Left lobe of liver (tissue), 2 donors: ENCODE measurements around the gene VMAC. TPM values are rescaled to one million over a fixed set of nuclear protein-coding genes. Genes with fewer than 3 reads are reported as not detected.

Experiments
- ATAC-seq: fragments of 200-7000 bp; cut with Tn5 transposase; one replicate; pipeline ENCODE4 v1.9.1; 2020; ENCODE audit warnings: mild to moderate bottlenecking, moderate library complexity
- DNase-seq: peaks from one replicate; pipeline ENCODE4 v3.0.0-alpha.2; 2020; ENCODE audit warnings: low spot score
- total RNA-seq: library from RNA; stranded (reverse); gene quantifications from one replicate; pipeline ENCODE4 v1.2.1, GENCODE V29; 2021
- donor health status: DM: no; HTN: no; CAD: no; lungs with moderate emphysema.
- donor health status: DM: no; HTN: yes; CAD: no.

Gene VMAC
- total RNA-seq, 1 donor from 2014 or later, result 3.9 TPM

DNA sequence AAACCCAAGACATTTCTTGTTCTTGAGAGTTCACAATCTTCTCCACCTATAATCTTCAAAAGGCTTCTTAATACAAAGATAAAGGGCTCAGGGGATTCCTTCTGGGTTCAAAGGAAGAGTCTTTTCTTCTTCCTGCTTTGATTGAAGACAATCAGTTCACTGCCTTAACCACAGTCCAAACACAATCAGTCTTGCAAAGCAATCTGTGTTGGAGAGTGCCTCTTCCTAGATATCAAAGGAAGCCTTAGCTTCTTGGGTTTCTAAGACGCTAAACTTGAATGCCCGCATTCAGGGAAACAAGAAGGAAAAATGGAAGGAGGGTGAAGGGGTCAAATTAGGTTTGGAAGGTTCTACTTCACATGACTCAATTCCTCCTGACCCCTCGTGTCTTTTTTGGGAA, 46.1 kb downstream of the VMAC start:
- DNase-seq (no peak), ATAC-seq (no peak)

DNA sequence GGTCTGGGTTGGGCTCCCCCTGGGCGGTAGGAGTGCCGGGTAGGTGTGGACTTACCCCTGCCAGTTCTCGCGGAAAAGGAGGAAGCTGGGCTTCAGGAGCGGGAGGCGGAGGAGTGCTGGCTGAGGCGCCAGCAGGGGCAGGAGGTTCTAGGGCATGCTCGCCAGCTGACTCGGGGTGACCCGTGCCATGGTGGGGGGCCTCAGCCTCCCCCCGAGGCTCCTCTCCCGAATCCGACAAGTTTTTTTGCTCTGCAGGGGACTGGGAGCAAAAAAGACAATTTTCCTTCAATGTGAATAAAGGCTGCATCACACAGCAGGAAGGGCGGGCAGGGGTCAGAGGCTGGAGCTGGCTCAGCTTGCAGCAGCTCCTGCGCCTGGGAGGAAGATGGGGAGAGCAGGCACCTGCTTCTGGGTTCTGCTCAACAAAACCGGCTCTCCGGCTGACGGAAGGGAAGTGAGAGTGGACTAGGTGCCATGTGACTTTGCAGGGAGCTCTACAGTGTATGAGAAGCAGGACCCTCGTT, 46.7 kb downstream of the VMAC start:
- ATAC-seq, result no peak
- no peak for DNase-seq

DNA sequence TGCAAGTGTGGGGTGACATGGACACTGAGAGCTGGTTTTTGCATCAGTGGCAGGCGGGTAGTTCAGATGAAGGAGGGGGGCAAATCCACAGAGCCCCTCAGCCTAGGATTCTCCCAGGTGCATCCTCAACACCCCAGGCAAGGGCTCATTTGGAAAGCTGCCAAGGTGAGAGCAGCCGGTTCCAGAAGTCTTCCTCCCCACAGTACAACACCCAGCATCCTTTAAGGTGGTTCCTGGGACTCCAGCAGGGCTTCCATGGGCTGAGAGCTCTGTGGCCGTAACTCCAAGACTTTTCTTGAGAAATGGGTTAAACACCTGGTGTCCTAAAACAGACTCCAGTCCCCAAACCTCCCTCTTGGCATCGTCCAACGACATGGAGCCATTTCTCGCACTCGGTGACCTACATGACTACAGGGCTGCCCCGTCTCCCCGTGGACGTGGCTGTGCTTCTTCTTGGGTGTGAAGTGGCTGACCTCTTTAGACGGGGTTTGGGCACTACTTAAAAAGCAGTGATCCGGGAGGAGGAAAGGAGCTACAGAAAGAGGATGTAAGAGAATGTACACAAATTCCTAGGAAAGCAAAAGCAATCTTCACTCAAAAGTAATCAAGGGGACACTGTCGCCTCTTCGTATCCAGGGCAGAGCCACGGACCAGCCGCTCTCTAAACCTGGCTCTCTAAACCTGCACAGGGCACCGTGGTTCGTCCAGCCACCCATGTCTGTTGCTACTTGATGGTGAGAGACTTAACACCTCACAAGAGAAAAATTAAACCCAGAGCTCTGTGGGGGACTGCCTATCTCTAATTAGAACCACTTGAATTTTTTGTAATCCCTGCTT, 47.7 kb downstream of the VMAC start:
- ATAC-seq (no peak), DNase-seq (no peak)

DNA sequence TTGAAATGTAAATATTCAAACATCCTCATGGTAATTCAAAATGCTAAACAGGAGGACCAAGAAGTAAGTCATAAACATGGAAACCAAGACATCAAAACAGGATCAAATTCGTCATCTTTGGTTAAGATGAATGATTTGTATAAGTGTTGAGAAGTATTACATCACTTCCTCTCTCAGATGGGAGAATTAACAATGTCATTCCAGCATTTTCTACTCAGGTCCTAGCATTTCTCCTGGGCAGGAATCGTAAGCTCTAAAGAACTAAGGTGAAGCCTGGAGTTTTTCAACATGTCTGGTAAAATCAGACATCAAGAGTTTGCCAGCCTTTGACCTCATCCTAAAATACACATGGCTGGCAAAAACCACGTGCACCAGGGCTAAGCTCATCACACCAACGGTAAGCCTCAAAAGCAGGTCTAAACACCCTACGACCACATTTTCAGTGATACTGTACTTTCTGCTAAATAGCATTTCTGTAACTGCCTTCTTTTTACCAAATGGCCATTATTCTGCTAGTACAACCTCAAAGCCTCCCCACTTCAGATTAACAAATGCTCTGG, 48.4 kb downstream of the VMAC start:
- DNase-seq (no peak), ATAC-seq (no peak)

DNA sequence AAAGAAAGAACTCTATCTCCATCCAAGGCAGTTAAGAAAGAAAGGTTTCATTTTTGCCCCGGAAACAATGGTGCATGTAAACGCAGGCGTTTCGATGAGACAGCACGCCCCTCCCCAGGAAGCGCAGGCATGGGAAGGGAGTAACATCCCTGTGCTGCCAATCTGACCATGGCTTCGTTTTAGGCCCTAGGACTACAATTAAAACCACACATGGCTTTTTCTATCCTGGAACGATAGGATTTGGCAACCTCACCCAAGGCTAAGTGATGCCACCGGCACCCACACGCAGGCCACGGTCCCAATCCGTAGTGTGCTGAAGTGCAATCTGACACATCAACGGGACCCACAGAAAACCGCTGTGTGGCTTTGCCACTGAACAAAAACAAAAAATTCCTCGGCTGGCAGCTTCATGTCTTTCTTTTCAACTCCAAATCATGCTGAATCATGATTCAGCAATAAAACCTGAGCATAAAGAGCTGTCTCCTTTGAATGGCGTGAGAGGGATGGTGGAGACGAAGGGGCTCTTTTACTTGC, 49.1 kb downstream of the VMAC start:
- DNase-seq (no peak), ATAC-seq (no peak)

DNA sequence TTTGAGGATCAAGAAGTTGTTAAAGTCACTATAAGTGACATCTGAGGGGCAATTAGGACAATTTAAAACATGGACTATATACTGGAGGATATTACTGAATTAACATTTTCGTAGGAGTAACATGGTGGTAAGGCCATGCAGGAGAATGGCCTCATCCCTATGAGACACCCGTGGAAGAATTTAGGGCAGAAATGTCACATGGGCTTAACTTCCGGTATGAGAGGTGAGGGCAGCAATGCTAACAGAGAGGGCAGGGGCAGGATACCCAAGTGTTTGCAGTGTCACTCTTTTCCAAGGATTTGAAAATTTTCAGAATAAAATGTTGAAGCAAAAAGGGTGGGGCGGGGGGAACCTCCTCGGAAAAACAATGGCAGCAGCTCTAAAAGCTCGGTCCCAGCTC, 49.6 kb downstream of the VMAC start:
- no peak for ATAC-seq
- DNase-seq, result no peak

DNA sequence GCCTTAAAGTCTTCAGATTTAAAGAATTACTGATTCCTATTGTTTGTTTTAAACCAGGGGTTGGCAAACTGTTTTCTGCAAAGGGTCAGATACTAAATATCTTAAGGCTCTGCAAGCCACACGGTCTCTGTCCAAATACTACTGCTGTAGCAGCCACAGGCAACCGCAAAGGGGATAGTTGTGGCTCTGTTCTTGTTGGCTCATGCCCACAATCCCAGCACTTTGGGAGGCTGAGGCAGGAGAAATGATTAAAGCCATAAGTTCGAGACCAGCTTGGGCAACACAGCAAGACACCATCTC, 50.9 kb downstream of the VMAC start:
- DNase-seq (no peak), ATAC-seq (no peak)

DNA sequence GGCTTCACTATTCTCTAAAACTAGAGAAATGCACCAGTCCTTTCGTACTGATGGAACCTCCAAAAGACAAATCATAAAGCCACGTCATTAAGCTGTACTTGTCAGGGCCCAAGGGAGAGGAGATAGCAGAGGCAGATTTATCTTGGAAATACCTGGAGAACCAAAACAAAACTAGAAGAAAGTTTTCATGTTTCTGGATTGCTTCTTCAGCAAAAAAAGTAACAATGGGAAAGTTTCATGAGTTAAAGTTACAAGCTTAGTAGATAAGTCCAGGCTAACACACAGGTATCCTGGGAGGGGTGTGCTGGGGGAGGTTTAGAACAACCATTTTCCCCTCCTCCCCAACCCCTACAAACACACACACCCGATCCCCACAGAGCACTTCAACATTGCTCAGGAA, 51.7 kb downstream of the VMAC start:
- no peak for DNase-seq
- ATAC-seq, result no peak

DNA sequence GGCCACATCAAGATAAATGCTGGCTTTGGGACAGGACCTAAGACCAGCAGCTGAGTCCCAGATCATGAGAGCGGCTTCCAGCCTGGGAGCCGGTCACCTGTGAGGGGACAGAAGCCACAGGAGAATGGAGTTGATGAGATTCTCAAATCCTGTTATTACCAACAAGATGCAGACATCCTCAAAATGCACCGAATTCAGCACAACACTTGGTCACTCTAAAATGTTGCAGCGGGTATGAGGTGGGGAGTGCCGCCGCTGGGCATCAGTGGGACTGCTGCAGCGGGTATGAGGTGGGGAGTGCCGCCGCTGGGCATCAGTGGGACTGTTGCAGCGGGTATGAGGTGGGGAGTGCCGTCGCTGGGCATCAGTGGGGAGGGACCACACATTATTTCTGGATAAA, 52.1 kb downstream of the VMAC start:
- no peak for DNase-seq
- no peak for ATAC-seq

DNA sequence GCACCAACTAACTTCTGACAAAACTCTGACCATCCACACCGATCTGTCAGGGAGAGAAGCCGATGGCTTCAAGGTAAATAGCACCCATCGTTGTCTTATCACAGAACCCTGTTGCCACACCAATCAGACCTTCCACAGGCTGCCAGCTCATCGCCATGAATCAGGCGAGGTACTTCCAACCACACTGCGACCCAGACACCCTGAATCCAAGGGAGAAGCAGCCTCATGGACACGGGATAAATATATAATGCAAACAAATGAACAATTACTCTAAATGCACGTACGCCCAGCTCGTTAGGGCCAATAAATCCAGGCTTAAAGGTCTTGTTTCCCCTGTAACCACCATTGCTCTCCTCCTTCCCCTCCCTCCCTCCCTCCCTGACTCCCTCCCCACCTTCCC, 52.5 kb downstream of the VMAC start:
- ATAC-seq (no peak), DNase-seq (no peak)

DNA sequence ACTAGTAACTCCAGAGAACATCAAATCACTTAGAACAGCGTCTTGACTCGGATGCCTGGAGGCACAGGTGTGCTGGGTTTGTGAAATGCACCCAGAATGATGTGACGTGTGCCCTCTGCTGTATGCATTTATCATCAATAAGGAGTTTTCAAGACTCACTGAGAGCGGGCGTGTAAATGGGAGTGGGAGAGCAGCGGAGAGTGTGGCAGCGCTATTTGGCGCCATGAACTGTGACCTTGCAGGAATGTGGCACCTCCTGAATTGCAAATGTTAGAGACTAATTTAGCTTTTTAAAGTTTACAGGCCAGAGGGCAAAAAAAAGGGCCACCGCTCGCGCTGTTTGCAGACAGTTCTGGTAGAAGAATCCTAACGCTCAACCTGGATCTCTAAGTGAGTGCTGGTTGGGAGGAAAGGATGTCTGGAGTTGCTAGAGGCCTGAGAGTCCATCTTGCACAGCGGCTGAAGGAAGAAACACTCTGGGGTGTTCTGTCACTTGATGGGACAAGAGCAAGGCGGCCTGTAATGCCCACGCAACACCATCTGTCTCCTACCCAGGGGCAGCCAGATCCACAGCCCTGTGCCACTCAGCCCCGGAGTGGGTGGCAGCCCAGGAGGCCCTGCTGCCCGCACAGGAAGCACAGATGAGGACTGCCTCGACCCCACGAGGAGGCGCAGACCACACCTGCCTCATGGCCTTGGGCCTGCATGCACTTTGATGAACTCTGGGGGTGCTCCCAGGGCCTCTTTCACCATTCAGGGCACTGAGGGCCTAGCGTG, 53.6 kb downstream of the VMAC start:
- ATAC-seq (no peak), DNase-seq (no peak)

DNA sequence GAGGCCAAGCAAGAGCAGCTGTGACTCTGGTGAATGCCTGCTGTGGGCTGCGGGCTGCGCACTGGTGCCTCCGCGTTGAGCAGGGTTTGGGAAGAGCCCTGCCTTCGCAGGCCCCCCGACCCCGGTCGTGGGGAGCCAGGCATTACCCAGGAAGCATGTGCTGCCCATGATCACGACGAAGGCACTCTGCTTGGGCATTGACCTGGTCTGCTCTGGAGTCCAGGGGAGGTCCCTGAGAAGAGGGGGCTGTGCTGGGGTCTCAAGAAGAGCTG, 54.1 kb downstream of the VMAC start:
- DNase-seq (no peak), ATAC-seq (no peak)

DNA sequence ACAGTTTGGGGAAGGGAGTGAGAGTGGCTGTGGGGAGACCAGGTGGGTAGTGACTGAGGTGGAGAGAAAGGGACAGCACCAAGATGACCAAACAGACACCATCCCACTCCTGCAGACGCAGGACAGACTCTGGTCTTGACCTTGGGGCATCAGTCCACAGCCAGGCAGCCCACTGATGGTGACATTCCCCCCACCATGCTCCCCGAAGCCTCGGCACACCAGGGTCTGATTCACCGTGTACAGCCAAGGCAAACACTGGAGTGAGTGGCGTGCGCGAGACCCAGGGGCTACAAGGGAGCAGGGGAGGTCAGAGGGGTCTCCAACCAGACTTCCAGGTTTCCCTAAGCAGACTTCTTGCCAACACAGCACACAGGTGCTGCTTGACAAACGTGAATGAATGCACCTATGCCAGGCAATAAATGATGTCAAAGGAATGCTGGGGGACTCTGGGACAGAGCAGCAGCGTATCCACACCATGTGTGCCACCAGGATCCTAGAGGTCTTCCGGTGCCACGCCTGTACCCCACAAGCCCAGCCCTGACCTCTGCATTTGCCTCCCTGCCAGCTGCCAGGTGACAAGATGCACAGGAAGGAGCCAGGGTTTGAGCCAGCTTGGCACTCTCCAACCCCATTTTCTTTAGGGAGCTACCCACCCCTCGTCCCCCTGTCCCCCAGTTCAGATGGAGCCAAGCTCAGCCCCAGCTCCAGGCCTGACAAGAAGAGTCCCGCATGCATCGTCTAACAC, 54.8 kb downstream of the VMAC start:
- ATAC-seq, result no peak
- DNase-seq, result no peak

Other genes starting within 250 kb of the VMAC start
- 38.4 TPM for gene MICOS13, start 224.4 kb upstream of the VMAC start, total RNA-seq
- gene HSD11B1L, start 223.8 kb upstream of the VMAC start, total RNA-seq, result 4.1 TPM
- gene RPL36, start 214.6 kb upstream of the VMAC start, total RNA-seq, result 241 TPM
- gene LONP1, start 184.7 kb upstream of the VMAC start, total RNA-seq, result 68.7 TPM
- not detected for gene CATSPERD, start 184.2 kb upstream of the VMAC start, total RNA-seq
- gene PRR22, start 120.1 kb upstream of the VMAC start, total RNA-seq, result 3.0 TPM
- 18.8 TPM for gene DUS3L, start 113.7 kb upstream of the VMAC start, total RNA-seq
- 16.7 TPM for gene NRTN, start 99.8 kb upstream of the VMAC start, total RNA-seq
- gene FUT6, start 65.2 kb upstream of the VMAC start, total RNA-seq, result 3.0 TPM
- gene FUT3, start 53.4 kb upstream of the VMAC start, total RNA-seq, result 0.93 TPM
- 0.40 TPM for gene FUT5, start 34.3 kb upstream of the VMAC start, total RNA-seq
- gene NDUFA11, start 1.1 kb upstream of the VMAC start, total RNA-seq, result 164 TPM
- gene CAPS, start 9.4 kb downstream of the VMAC start, total RNA-seq, result 11.5 TPM
- 22.8 TPM for gene RANBP3, start 73.3 kb downstream of the VMAC start, total RNA-seq
- gene RFX2, start 205.6 kb downstream of the VMAC start, total RNA-seq, result 2.3 TPM
- gene ACSBG2, start 230.8 kb downstream of the VMAC start, total RNA-seq, result not detected